HCT116 (cell line): Measurements from ENCODE around the gene TMEM100.

Experiments
- ATF3 ChIP-seq: IDR thresholded peaks from 2 replicates; pipeline ENCODE4 v1.6.1; 2012
- CTCF ChIP-seq, 3 experiments: fragments of 200-600 bp in 1 of 3; sonication (generic) in 1 of 3; IDR thresholded peaks in 2 of 3; conservative IDR thresholded peaks in 1 of 3; 2 replicates each; pipeline ENCODE4 v1.5.1; 2012 to 2017; ENCODE audit warnings: low read depth in 2 of 3, low read length in 2 of 3, antibody characterized with exemption in 1 of 3, borderline replicate concordance in 1 of 3, control low read depth in 1 of 3, mild to moderate bottlenecking in 1 of 3, mixed read lengths in 1 of 3, mixed run types in 1 of 3, moderate library complexity in 1 of 3; ENCODE audit not compliant: insufficient read depth in 1 of 3
- FOSL1 ChIP-seq: IDR thresholded peaks from 2 replicates; pipeline ENCODE4 v1.6.1; 2012; ENCODE audit warnings: low read depth
- JUND ChIP-seq: IDR thresholded peaks from 2 replicates; pipeline ENCODE4 v1.6.1; 2012
- MAX ChIP-seq: IDR thresholded peaks from 2 replicates; pipeline ENCODE4 v1.6.1; 2012
- POLR2A ChIP-seq: IDR thresholded peaks from 2 replicates; pipeline ENCODE4 v1.7.0; 2011; ENCODE audit warnings: borderline replicate concordance; ENCODE audit not compliant: insufficient read depth, insufficient read length; ENCODE audit errors: extremely low read depth
- REST ChIP-seq: IDR thresholded peaks from 2 replicates; pipeline ENCODE4 v1.6.1; 2012; ENCODE audit warnings: low read depth
- SIN3A ChIP-seq: IDR thresholded peaks from 2 replicates; pipeline ENCODE4 v1.6.1; 2012; ENCODE audit warnings: low read depth
- SP1 ChIP-seq: IDR thresholded peaks from 2 replicates; pipeline ENCODE4 v1.6.1; 2012; ENCODE audit warnings: low read depth
- TCF7L2 ChIP-seq: IDR thresholded peaks from 2 replicates; pipeline ENCODE4 v1.7.0; 2011; ENCODE audit warnings: borderline replicate concordance, inconsistent platforms; ENCODE audit not compliant: insufficient read depth, insufficient read length; ENCODE audit errors: extremely low read depth
- ZNF274 ChIP-seq: fragments of 200-500 bp; sonication (Bioruptor generic); IDR thresholded peaks from 2 replicates; pipeline ENCODE4 v1.6.1; 2014; ENCODE audit warnings: mild to moderate bottlenecking, low read depth, low read length, inconsistent platforms

- no peak for TF ChIP-seq CTCF (IDR thresholded peaks at IDR 0.05 in 2 of 3, conservative IDR thresholded peaks at IDR 0.05 in 1 of 3; ENCODE audit: borderline replicate concordance in 1 of 3, insufficient read depth in 1 of 3, low read depth in 2 of 3, low read length in 2 of 3)
- no peak for TF ChIP-seq TCF7L2
- no peak for TF ChIP-seq SP1
- no peak for TF ChIP-seq POLR2A
- no peak for TF ChIP-seq SIN3A
- no peak for TF ChIP-seq REST
- TF ChIP-seq MAX = no peak
- no peak for TF ChIP-seq JUND
- no peak for TF ChIP-seq ATF3
- no peak for TF ChIP-seq ZNF274
- no peak for TF ChIP-seq FOSL1
Observed at GRCh38 chr17:55688057-55688456, 34.6 kb downstream of the TMEM100 start.
